ENCODE results near the gene DENND1B. TPM values are rescaled to one million over a fixed set of nuclear protein-coding genes. Genes with fewer than 3 reads are reported as not detected.

The DENND1B gene
- polyA plus RNA-seq, 2 of the 4 experiments (the other 2 are of a cell fraction), result 2.9 to 10.5 TPM

DNA sequence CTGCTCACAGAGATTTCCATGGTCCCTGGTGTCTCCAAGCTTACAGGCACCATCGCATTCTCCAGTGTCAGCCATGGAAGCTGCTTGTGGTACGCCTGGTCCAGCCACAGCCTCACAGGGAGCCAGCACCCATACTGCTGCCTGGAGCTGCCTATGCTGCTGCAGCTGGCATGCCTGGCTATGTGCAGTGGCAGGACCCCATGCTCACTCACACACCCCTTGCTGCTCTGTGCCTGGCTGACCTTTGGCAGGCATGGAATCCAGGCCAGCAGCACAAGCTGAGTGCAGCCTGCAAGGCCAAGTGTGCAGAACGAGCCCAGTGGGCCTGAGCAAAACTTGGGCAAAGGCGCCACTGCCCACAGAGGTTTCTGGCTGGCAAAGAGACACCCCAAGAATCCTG, 26.4 kb upstream of the DENND1B start:
- POLR2A ChIA-PET, result no interaction called here
- CTCF ChIA-PET, result interaction anchor here (0.8 kb wide), 1 partner anchor 282 kb away, joined by 3 read pairs; no protein-coding TSS in a partner anchor
- peaks cover 4% of the 10 kb centered on the region; the same call in 1 of the 3 replicates for H3K9me3 ChIP-seq
- no peak overlapping the region for H3K4me3 ChIP-seq
- TF ChIP-seq, protein P1, sequence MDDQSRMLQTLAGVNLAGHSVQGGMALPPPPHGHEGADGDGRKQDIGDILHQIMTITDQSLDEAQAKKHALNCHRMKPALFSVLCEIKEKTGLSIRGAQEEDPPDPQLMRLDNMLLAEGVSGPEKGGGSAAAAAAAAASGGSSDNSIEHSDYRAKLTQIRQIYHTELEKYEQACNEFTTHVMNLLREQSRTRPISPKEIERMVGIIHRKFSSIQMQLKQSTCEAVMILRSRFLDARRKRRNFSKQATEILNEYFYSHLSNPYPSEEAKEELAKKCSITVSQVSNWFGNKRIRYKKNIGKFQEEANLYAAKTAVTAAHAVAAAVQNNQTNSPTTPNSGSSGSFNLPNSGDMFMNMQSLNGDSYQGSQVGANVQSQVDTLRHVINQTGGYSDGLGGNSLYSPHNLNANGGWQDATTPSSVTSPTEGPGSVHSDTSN (IDR thresholded peaks at IDR 0.05), result no peak
- TF ChIP-seq BHLHE40 (IDR thresholded peaks at IDR 0.05; ENCODE audit: low read depth, low read length) (no peak), TFCP2L1 (CRISPR knock-in tag; IDR thresholded peaks at IDR 0.05) (no peak), PHF8 (IDR thresholded peaks at IDR 0.05; ENCODE audit: borderline replicate concordance, low read depth) (no peak), CBX8 (IDR thresholded peaks at IDR 0.05) (no peak), ZC3H11A (IDR thresholded peaks at IDR 0.05) (no peak), GATA3 (IDR thresholded peaks at IDR 0.05; ENCODE audit: borderline replicate concordance) (no peak), CHD2 (IDR thresholded peaks at IDR 0.05; ENCODE audit: low read length, partially characterized antibody) (no peak), RFX5 (IDR thresholded peaks at IDR 0.05) (no peak), HEYL (CRISPR knock-in tag; IDR thresholded peaks at IDR 0.05) (no peak)
- WGBS (ENCODE audit: missing lambda C conversion rate), result 55% methylated on average over 4 of the region's 4 CpGs
- ATAC-seq (no peak), FAIRE-seq (no peak), DNase-seq (ENCODE audit: low read depth in 1 of 2, low spot score in 1 of 2) (no peak)
- peaks cover 8% of the 10 kb centered on the region; the same call in 1 of the 3 replicates for H3K4me1 ChIP-seq
- H3K4me2 ChIP-seq, result no peak overlapping the region
- H3K27ac ChIP-seq, result no peak overlapping the region

DNA sequence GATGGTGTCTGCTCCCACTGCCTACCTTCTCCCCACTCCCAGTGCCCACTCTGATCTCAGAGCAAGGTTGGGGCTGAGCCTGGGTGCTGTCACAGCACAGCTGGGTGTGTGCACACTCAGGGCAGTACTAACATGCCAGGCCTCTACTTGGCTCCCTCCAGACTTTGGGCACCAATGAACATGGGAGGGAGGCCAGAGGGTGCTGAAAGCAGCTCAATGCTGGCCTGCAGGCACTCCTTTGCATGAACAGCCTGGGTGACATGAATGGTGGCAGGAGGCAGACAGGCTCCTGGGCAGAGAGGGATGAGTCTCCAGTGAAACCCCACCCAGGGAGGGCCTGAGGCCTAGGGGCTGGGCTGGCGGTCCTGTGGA, 25.8 kb upstream of the DENND1B start:
- Histone ChIP-seq H3K4me2 (no peak overlapping the region), H3K4me1 (peaks cover 8% of the 10 kb centered on the region; the same call in 1 of the 3 replicates), H3K27ac (no peak overlapping the region), H3K9me3 (peaks cover 4% of the 10 kb centered on the region; the same call in 1 of the 3 replicates), H3K4me3 (no peak overlapping the region)
- FAIRE-seq (no peak), ATAC-seq (no peak), DNase-seq (ENCODE audit: low read depth in 1 of 2, low spot score in 1 of 2) (no peak)
- WGBS (ENCODE audit: missing lambda C conversion rate), result no CpG with 5 or more reads among the region's 1 CpG
- POLR2A ChIA-PET, result interaction anchor here (0.5 kb wide), 1 partner anchor 11 kb away, joined by 3 read pairs; no protein-coding TSS in a partner anchor
- TF ChIP-seq MAFK (IDR thresholded peaks at IDR 0.05; ENCODE audit: partially characterized antibody) (no peak), MAZ (IDR thresholded peaks at IDR 0.05; ENCODE audit: borderline replicate concordance, low read depth, low read length) (no peak), SMC3 (IDR thresholded peaks at IDR 0.05) (no peak), CHD2 (IDR thresholded peaks at IDR 0.05; ENCODE audit: low read length, partially characterized antibody) (no peak), CBX2 (IDR thresholded peaks at IDR 0.05; ENCODE audit: borderline replicate concordance, low read depth) (no peak), TP53 (CRISPR knock-in tag; IDR thresholded peaks at IDR 0.05) (no peak), CEBPB (IDR thresholded peaks at IDR 0.05) (no peak), ZNF302 (CRISPR knock-in tag; IDR thresholded peaks at IDR 0.05) (no peak), EP300 (IDR thresholded peaks at IDR 0.05) (no peak), ZFP36 (IDR thresholded peaks at IDR 0.05; ENCODE audit: borderline replicate concordance, partially characterized antibody) (no peak)
- TF ChIP-seq, protein P2, sequence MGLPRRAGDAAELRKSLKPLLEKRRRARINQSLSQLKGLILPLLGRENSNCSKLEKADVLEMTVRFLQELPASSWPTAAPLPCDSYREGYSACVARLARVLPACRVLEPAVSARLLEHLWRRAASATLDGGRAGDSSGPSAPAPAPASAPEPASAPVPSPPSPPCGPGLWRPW (IDR thresholded peaks at IDR 0.05), result no peak
- TF ChIP-seq, protein P3, sequence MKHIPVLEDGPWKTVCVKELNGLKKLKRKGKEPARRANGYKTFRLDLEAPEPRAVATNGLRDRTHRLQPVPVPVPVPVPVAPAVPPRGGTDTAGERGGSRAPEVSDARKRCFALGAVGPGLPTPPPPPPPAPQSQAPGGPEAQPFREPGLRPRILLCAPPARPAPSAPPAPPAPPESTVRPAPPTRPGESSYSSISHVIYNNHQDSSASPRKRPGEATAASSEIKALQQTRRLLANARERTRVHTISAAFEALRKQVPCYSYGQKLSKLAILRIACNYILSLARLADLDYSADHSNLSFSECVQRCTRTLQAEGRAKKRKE (CRISPR knock-in tag; IDR thresholded peaks at IDR 0.05; ENCODE audit: low read depth), result no peak
- TF ChIP-seq, protein P4, sequence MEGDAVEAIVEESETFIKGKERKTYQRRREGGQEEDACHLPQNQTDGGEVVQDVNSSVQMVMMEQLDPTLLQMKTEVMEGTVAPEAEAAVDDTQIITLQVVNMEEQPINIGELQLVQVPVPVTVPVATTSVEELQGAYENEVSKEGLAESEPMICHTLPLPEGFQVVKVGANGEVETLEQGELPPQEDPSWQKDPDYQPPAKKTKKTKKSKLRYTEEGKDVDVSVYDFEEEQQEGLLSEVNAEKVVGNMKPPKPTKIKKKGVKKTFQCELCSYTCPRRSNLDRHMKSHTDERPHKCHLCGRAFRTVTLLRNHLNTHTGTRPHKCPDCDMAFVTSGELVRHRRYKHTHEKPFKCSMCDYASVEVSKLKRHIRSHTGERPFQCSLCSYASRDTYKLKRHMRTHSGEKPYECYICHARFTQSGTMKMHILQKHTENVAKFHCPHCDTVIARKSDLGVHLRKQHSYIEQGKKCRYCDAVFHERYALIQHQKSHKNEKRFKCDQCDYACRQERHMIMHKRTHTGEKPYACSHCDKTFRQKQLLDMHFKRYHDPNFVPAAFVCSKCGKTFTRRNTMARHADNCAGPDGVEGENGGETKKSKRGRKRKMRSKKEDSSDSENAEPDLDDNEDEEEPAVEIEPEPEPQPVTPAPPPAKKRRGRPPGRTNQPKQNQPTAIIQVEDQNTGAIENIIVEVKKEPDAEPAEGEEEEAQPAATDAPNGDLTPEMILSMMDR (IDR thresholded peaks at IDR 0.05), result no peak
- TF ChIP-seq, protein P5, sequence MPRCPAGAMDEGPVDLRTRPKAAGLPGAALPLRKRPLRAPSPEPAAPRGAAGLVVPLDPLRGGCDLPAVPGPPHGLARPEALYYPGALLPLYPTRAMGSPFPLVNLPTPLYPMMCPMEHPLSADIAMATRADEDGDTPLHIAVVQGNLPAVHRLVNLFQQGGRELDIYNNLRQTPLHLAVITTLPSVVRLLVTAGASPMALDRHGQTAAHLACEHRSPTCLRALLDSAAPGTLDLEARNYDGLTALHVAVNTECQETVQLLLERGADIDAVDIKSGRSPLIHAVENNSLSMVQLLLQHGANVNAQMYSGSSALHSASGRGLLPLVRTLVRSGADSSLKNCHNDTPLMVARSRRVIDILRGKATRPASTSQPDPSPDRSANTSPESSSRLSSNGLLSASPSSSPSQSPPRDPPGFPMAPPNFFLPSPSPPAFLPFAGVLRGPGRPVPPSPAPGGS (IDR thresholded peaks at IDR 0.05), result no peak
- TF ChIP-seq, protein P1 (IDR thresholded peaks at IDR 0.05), result no peak
- CTCF ChIA-PET, result interaction anchor here (0.8 kb wide), 1 partner anchor 281 kb away, joined by 3 read pairs; no protein-coding TSS in a partner anchor

Data from A549 (cell line).